ENCODE data around the gene DERL2.
A peak's percentile ranks its signal among the peaks of the same experiment; 100 is the strongest.

GRCh38 chr17:5438716-5439445 lies 47.1 kb downstream of the DERL2 start, which contains the start of gene C1QBP:
- TF ChIP-seq CTCF (IDR thresholded peaks at IDR 0.05) (peak; percentile 95 to 99 (median 99)), POLR2AphosphoS5 (IDR thresholded peaks at IDR 0.05) (peak; percentile 42 to 63 (median 46))

All from breast epithelium (tissue), 3 donors.